DOHH2 (cell line): ENCODE measurements around the gene THSD1.

Experiments used
- H3F3A ChIP-seq: fragments of 200-600 bp; sonication (generic), shearing (Covaris generic); 2 replicates; pipeline ENCODE4 v1.6.0; 2016; ENCODE audit warnings: antibody characterized with exemption, mild to moderate bottlenecking; ENCODE audit not compliant: control insufficient read depth, insufficient read depth
- H3K27ac ChIP-seq: fragments of 200-600 bp; sonication (generic); 2 replicates; pipeline ENCODE4 v1.5.1; 2014; ENCODE audit warnings: low read depth, mild to moderate bottlenecking, low read length, moderate library complexity
- H3K27me3 ChIP-seq: fragments of 200-600 bp; sonication (generic); 2 replicates; pipeline ENCODE4 v1.6.1; 2014; ENCODE audit warnings: mild to moderate bottlenecking, low read length, mixed read lengths; ENCODE audit not compliant: control insufficient read depth
- H3K36me3 ChIP-seq: fragments of 200-600 bp; sonication (generic); 2 replicates; pipeline ENCODE4 v1.6.1; 2014; ENCODE audit warnings: mild to moderate bottlenecking, low read length, moderate library complexity, mixed read lengths; ENCODE audit not compliant: control insufficient read depth
- H3K4me1 ChIP-seq: fragments of 200-600 bp; sonication (generic); 2 replicates; pipeline ENCODE4 v1.6.1; 2014; ENCODE audit warnings: mild to moderate bottlenecking, low read length, mixed read lengths; ENCODE audit not compliant: control insufficient read depth
- H3K4me2 ChIP-seq: fragments of 200-600 bp; sonication (generic); 2 replicates; pipeline ENCODE4 v1.6.0; 2014; ENCODE audit warnings: mild to moderate bottlenecking, low read length, moderate library complexity
- H3K4me3 ChIP-seq: fragments of 200-600 bp; sonication (generic); 2 replicates; pipeline ENCODE4 v1.5.1; 2014; ENCODE audit warnings: mild to moderate bottlenecking, low read length, mixed read lengths
- H3K79me2 ChIP-seq: fragments of 200-600 bp; sonication (generic); 2 replicates; pipeline ENCODE4 v1.6.1; 2014; ENCODE audit warnings: mild to moderate bottlenecking, low read length, mixed read lengths; ENCODE audit not compliant: control insufficient read depth
- H3K9me2 ChIP-seq: fragments of 200-600 bp; sonication (generic); replicated peaks from 2 replicates; pipeline ENCODE4 v1.6.1; 2014; ENCODE audit warnings: mild to moderate bottlenecking, low read length, mixed read lengths; ENCODE audit not compliant: control insufficient read depth
- H3K9me3 ChIP-seq: fragments of 200-600 bp; sonication (generic); 2 replicates; pipeline ENCODE4 v1.6.1; 2014; ENCODE audit warnings: antibody characterized with exemption, low read length, mixed read lengths; ENCODE audit not compliant: control insufficient read depth, insufficient read depth
- H4K20me1 ChIP-seq: fragments of 200-600 bp; sonication (generic); 2 replicates; pipeline ENCODE4 v1.6.0; 2014; ENCODE audit warnings: low read depth, mild to moderate bottlenecking, antibody characterized with exemption, low read length, moderate library complexity; ENCODE audit not compliant: control insufficient read depth, insufficient read depth
- EZH2phosphoT487 ChIP-seq: fragments of 200-600 bp; sonication (generic); IDR thresholded peaks from 2 replicates; pipeline ENCODE4 v1.6.1; 2017; ENCODE audit warnings: borderline replicate concordance, mild to moderate bottlenecking, antibody characterized with exemption, low read length, moderate library complexity, mixed read lengths
- TF ChIP-seq, protein P1 (sequence below): fragments of 200-600 bp; sonication (generic); IDR thresholded peaks from one replicate; pipeline ENCODE4 v1.5.1; 2014; ENCODE audit warnings: antibody characterized with exemption, mild to moderate bottlenecking, low read depth, low read length; ENCODE audit not compliant: poor library complexity, severe bottlenecking

Gene THSD1

DNA sequence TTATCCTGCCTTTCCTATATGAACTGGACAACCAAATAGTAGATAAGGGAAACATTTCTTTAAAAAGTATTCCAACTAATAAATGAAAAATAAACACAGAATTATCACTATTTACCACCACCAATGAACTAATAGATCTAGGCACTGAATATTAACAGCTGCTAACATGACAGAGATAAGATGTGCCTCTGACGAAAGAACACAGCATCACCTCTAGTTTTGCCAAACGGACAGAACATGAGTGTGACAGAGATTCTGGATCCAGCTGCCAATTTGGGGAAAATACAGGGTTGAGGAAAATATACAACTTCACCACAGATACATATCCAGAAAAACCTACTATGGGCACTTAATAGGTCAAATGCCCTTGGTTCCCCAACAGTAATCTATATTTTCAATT is 26.5 kb upstream of the THSD1 start:
- TF ChIP-seq, protein P1, sequence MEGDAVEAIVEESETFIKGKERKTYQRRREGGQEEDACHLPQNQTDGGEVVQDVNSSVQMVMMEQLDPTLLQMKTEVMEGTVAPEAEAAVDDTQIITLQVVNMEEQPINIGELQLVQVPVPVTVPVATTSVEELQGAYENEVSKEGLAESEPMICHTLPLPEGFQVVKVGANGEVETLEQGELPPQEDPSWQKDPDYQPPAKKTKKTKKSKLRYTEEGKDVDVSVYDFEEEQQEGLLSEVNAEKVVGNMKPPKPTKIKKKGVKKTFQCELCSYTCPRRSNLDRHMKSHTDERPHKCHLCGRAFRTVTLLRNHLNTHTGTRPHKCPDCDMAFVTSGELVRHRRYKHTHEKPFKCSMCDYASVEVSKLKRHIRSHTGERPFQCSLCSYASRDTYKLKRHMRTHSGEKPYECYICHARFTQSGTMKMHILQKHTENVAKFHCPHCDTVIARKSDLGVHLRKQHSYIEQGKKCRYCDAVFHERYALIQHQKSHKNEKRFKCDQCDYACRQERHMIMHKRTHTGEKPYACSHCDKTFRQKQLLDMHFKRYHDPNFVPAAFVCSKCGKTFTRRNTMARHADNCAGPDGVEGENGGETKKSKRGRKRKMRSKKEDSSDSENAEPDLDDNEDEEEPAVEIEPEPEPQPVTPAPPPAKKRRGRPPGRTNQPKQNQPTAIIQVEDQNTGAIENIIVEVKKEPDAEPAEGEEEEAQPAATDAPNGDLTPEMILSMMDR, result no peak
- no peak for TF ChIP-seq EZH2phosphoT487
- H3K36me3 ChIP-seq, result peaks cover 61% of the 10 kb centered on the region

DNA sequence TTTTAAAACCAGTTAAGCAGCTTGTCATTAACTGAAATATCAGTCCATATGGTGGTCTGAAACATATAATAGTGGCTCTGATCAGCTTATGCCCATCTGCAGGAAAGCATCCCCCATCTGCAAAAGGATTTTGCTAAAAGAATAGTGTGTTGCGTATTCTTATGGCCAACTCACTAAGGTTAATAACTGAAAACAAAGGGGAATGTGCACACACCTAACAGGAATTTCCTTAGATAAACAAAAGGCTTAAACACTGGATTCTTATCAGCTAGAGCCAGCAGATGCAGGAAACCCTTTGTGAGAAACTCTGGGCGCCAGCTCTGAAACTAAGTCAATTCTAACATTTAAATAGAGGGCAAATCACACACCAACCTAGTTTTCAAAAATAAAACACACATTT is 22.3 kb upstream of the THSD1 start:
- Histone ChIP-seq H3K79me2 (no peaks in the 10 kb centered on the region), H3K27ac (no peak overlapping the region), H3K4me2 (no peak overlapping the region), H4K20me1 (no peaks in the 10 kb centered on the region), H3K9me3 (no peaks in the 10 kb centered on the region), H3K27me3 (no peaks in the 10 kb centered on the region), H3K4me1 (no peaks in the 10 kb centered on the region), H3F3A (no peaks in the 10 kb centered on the region), H3K36me3 (peaks cover 45% of the 10 kb centered on the region), H3K4me3 (no peak overlapping the region), H3K9me2 (no peaks in the 10 kb centered on the region)
- TF ChIP-seq EZH2phosphoT487, result no peak
- TF ChIP-seq, protein P1, result no peak

More for the DNA sequence above, 26.5 kb upstream of the THSD1 start:
- H3K4me1 ChIP-seq, result no peaks in the 10 kb centered on the region
- no peaks in the 10 kb centered on the region for H3K79me2 ChIP-seq
- H3K27ac ChIP-seq, result no peak overlapping the region
- H3K9me2 ChIP-seq, result no peaks in the 10 kb centered on the region
- H3K4me3 ChIP-seq, result no peak overlapping the region
- no peaks in the 10 kb centered on the region for H3K27me3 ChIP-seq
- no peaks in the 10 kb centered on the region for H4K20me1 ChIP-seq
- no peaks in the 10 kb centered on the region for H3K9me3 ChIP-seq
- H3K4me2 ChIP-seq, result no peak overlapping the region
- no peaks in the 10 kb centered on the region; the same call in 1 of the 2 replicates for H3F3A ChIP-seq

DNA sequence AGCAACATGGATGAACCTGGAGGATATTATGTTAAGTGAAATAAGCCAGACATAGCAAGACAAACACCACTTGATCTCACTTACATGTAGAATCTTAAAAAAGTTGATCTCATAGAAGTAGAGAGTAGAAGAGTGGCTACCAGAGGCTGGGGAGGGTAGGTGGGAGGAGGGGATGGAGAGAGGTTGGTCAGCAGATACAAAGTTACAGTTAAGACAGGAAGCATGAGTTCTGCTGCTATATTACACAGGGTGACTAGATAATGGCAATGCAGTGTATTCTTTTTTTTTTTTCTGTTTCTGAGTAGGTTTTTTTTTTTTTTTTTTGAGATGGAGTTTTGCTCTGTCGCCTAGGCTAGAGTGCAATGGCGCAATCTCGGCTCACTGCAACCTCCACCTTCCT is 15.2 kb upstream of the THSD1 start:
- Histone ChIP-seq H4K20me1 (no peaks in the 10 kb centered on the region), H3F3A (no peaks in the 10 kb centered on the region), H3K9me3 (no peaks in the 10 kb centered on the region), H3K4me3 (no peak overlapping the region), H3K79me2 (no peaks in the 10 kb centered on the region), H3K9me2 (no peaks in the 10 kb centered on the region), H3K4me2 (no peak overlapping the region), H3K27ac (no peak overlapping the region), H3K4me1 (no peaks in the 10 kb centered on the region), H3K36me3 (peaks cover 50% of the 10 kb centered on the region), H3K27me3 (no peaks in the 10 kb centered on the region)
- TF ChIP-seq EZH2phosphoT487, result no peak
- TF ChIP-seq, protein P1, result no peak

DNA sequence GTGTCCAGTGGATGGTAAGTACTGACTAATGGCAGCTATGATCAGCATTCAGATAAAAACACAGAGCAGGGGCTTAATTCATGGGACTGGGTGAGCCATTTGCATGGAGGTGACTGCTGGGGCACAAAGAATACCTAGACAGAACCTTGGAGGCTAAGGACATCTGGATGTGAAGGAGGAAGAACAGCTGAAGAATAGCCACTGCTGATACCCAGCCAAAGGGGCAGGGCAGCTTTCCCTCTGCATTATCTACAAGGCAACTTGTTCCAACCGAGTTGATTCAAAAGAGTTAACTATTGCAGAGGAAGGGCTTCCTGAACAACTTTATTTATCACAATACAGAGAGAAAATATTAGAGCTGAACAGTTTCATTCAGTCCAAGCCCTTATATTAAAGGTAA is 13.1 kb upstream of the THSD1 start:
- H3K9me2 ChIP-seq, result no peaks in the 10 kb centered on the region
- H3K4me1 ChIP-seq, result no peaks in the 10 kb centered on the region
- peaks cover 57% of the 10 kb centered on the region for H3K36me3 ChIP-seq
- H4K20me1 ChIP-seq, result no peaks in the 10 kb centered on the region
- TF ChIP-seq EZH2phosphoT487, result no peak
- TF ChIP-seq, protein P1, result no peak
- H3K27ac ChIP-seq, result no peak overlapping the region
- H3K4me2 ChIP-seq, result no peak overlapping the region
- H3K9me3 ChIP-seq, result no peaks in the 10 kb centered on the region
- H3K79me2 ChIP-seq, result no peaks in the 10 kb centered on the region
- no peak overlapping the region for H3K4me3 ChIP-seq
- no peaks in the 10 kb centered on the region for H3F3A ChIP-seq
- no peaks in the 10 kb centered on the region for H3K27me3 ChIP-seq
